GM12878 (cell line): ENCODE measurements around the gene PDGFC. TPM values are rescaled to one million over a fixed set of nuclear protein-coding genes. Genes with fewer than 3 reads are reported as not detected.

Experiments used
- ATAC-seq: fragments of 200-7000 bp; cut with Tn5 transposase; 3 replicates; pipeline ENCODE4 v1.9.1; 2020; ENCODE audit warnings: mild to moderate bottlenecking, moderate library complexity
- BruUV-seq: library from RNA; stranded (reverse); fragments of 400-500 nt; replicated peaks from 2 replicates; lab custom pipeline; 2021; lab: Mats Ljungman, UMichigan
- CTCF ChIA-PET: fragments of 300-600 bp; sonication (Branson Sonifier 250); formaldehyde crosslinking; extraction: SDS; loops from one replicate; lab custom pipeline; 2021; ENCODE audit warnings: inconsistent platforms; lab: Yijun Ruan, JAX
- POLR2A ChIA-PET: fragments of 350-600 bp; formaldehyde crosslinking; extraction: SDS; loops from one replicate; lab custom pipeline; 2021; ENCODE audit warnings: inconsistent platforms; lab: Charles Lee
- RAD21 ChIA-PET: fragments of 300-600 bp; sonication (Branson Sonifier 250); formaldehyde crosslinking; loops from one replicate; lab custom pipeline; 2023; ENCODE audit warnings: antibody characterized with exemption; ENCODE audit not compliant: unreplicated experiment; lab: Charles Lee
- SMC1A ChIA-PET: fragments of 300-600 bp; sonication (Branson Sonifier 250); formaldehyde crosslinking; loops from one replicate; lab custom pipeline; 2023; ENCODE audit not compliant: unreplicated experiment, uncharacterized antibody; lab: Charles Lee
- DNase-seq: peaks from one replicate; pipeline ENCODE4 v3.0.0-alpha.2; 2011; ENCODE audit warnings: low read depth, low spot score
- FAIRE-seq: peaks from 3 replicates; lab custom pipeline; 2011; peaks lifted over from hg19 to GRCh38; lab: Jason Lieb, UNC
- H2AFZ ChIP-seq: 2 replicates; pipeline ENCODE4 v1.6.0; 2011; ENCODE audit warnings: low read depth, low read length, control low read depth; ENCODE audit not compliant: control insufficient read depth
- H3K27ac ChIP-seq: 2 replicates; pipeline ENCODE4 v1.5.1; 2011; ENCODE audit warnings: control low read depth; ENCODE audit not compliant: control insufficient read depth, insufficient read depth
- H3K27me3 ChIP-seq, 2 experiments: replicated peaks in 1 of 2; 2 replicates each; pipeline versions ENCODE4 v1.6.0 to v1.6.1; 2011; ENCODE audit warnings: low read length in 1 of 2; ENCODE audit not compliant: control insufficient read depth in 2 of 2, insufficient read depth in 2 of 2
- H3K36me3 ChIP-seq, 2 experiments: 2 replicates each; pipeline ENCODE4 v1.5.1; 2011; ENCODE audit warnings: low read length in 1 of 2; ENCODE audit not compliant: control insufficient read depth in 2 of 2, insufficient read depth in 2 of 2
- H3K4me1 ChIP-seq: 2 replicates; pipeline ENCODE4 v1.6.1; 2011; ENCODE audit warnings: mild to moderate bottlenecking, low read length, moderate library complexity, mixed read lengths; ENCODE audit not compliant: control insufficient read depth, insufficient read depth
- H3K4me2 ChIP-seq: 2 replicates; pipeline ENCODE4 v1.6.0; 2011; ENCODE audit warnings: control low read depth; ENCODE audit not compliant: control insufficient read depth, insufficient read depth
- H3K4me3 ChIP-seq: fragments of 200-600 bp; sonication (generic); 2 replicates; pipeline ENCODE4 v1.5.1; 2016
- H3K79me2 ChIP-seq: 2 replicates; pipeline ENCODE4 v1.6.0; 2011; ENCODE audit warnings: low read length; ENCODE audit not compliant: control insufficient read depth, insufficient read depth
- H3K9ac ChIP-seq: 2 replicates; pipeline ENCODE4 v1.8.0; 2011; ENCODE audit warnings: low read length, control low read depth, mixed read lengths; ENCODE audit not compliant: control insufficient read depth, insufficient read depth
- H3K9me3 ChIP-seq: replicated peaks from 3 replicates; pipeline ENCODE4 v1.5.1; 2011; ENCODE audit warnings: mild to moderate bottlenecking, low read length; ENCODE audit not compliant: control insufficient read depth, insufficient read depth
- H4K20me1 ChIP-seq: 2 replicates; pipeline ENCODE4 v1.6.0; 2011; ENCODE audit not compliant: control insufficient read depth, insufficient read depth
- BHLHE40 ChIP-seq, 2 experiments: fragments of 450-650 bp in 1 of 2; IDR thresholded peaks; 2 replicates each; pipeline ENCODE4 v1.6.1; 2011 to 2017; ENCODE audit warnings: low read depth in 2 of 2, borderline replicate concordance in 1 of 2, improper control_type of control experiment in 1 of 2, low read length in 1 of 2, mild to moderate bottlenecking in 1 of 2
- EGR1 ChIP-seq, 2 experiments: IDR thresholded peaks; 1 replicate in 1 of 2; 2 replicates in 1 of 2; pipeline ENCODE4 v1.6.1; 2011 to 2012; ENCODE audit warnings: low read depth in 2 of 2, low read length in 2 of 2, borderline replicate concordance in 1 of 2, mild to moderate bottlenecking in 1 of 2, moderate library complexity in 1 of 2
- GABPA ChIP-seq: IDR thresholded peaks from 2 replicates; pipeline ENCODE4 v1.6.1; 2014; ENCODE audit warnings: antibody characterized with exemption, low read depth, mild to moderate bottlenecking, inconsistent platforms
- NBN ChIP-seq: fragments of 450-650 bp; IDR thresholded peaks from 2 replicates; pipeline ENCODE4 v1.6.1; 2016
- POU2F2 ChIP-seq: IDR thresholded peaks from 3 replicates; pipeline ENCODE4 v1.6.1; 2011; ENCODE audit warnings: low read depth, mild to moderate bottlenecking, low read length, borderline replicate concordance
- SIX5 ChIP-seq: IDR thresholded peaks from 2 replicates; pipeline ENCODE4 v1.6.1; 2011; ENCODE audit warnings: mild to moderate bottlenecking, low read depth, low read length, moderate library complexity; ENCODE audit not compliant: severe bottlenecking
- WGBS: methylation state at CpG from one replicate; pipeline ENCODE4 v1.1.6; 2016; ENCODE audit warnings: low lambda C conversion rate; ENCODE audit not compliant: insufficient replicate concordance, insufficient coverage; ENCODE audit errors: missing lambda C conversion rate; 5-methylcytosine and 5-hydroxymethylcytosine counted together
- in situ Hi-C: fragments of 300-500 bp; cut with MboI; formaldehyde crosslinking; loops from 9 replicates; pipeline ENCODE4 v1.14.3; 2018; ENCODE audit warnings: mixed read lengths
- intact Hi-C: fragments of 100-400 bp; cut with micrococcal nuclease; formaldehyde crosslinking; loops from one replicate; pipeline ENCODE4 v1.14.2; 2022; ENCODE audit not compliant: unreplicated experiment
- polyA plus RNA-seq, 11 experiments: library from polyadenylated mRNA; depleted of rRNA in 4 of 11; unstranded in 6 of 11; stranded (reverse) in 5 of 11; fragments of >200 nt; fragmentation: Nextera tagmentation in 4 of 11; fragmentation: Illumina TruSeq in 1 of 11; extraction: Ambion mirVana in 4 of 11; extraction: Trizol in 1 of 11; gene quantifications; 1 replicate in 1 of 11; 2 replicates in 10 of 11; pipeline versions ENCODE4 v1.2.1 to v1.2.3, GENCODE V29; 2011 to 2016; ENCODE audit warnings: inconsistent platforms in 2 of 11, missing spikeins in 2 of 11, low read depth in 1 of 11
- total RNA-seq, 4 experiments: library from RNA; depleted of rRNA in 3 of 4; stranded (reverse); fragments of >200 nt in 3 of 4; fragmentation: Illumina TruSeq in 1 of 4; extraction: Trizol in 1 of 4; gene quantifications; 2 replicates each; pipeline versions ENCODE4 v1.2.1 to v1.2.3, GENCODE V29; 2013 to 2021
- TF ChIP-seq, protein P1 (sequence below): fragments of 450-650 bp; IDR thresholded peaks from 2 replicates; pipeline ENCODE4 v1.6.1; 2016; ENCODE audit warnings: mild to moderate bottlenecking
- TF ChIP-seq, protein P2 (sequence below): fragments of 450-650 bp; formaldehyde crosslinking; IDR thresholded peaks from 2 replicates; pipeline ENCODE4 v1.5.0; 2022; ENCODE audit warnings: mild to moderate bottlenecking, missing genetic modification characterization

Gene PDGFC
- total and polyA plus RNA-seq, 10 of the 15 experiments (the other 5 are each of a cell fraction or from before 2014, with no cell fraction given), result 0.02 to 0.18 TPM; not detected in 8

DNA sequence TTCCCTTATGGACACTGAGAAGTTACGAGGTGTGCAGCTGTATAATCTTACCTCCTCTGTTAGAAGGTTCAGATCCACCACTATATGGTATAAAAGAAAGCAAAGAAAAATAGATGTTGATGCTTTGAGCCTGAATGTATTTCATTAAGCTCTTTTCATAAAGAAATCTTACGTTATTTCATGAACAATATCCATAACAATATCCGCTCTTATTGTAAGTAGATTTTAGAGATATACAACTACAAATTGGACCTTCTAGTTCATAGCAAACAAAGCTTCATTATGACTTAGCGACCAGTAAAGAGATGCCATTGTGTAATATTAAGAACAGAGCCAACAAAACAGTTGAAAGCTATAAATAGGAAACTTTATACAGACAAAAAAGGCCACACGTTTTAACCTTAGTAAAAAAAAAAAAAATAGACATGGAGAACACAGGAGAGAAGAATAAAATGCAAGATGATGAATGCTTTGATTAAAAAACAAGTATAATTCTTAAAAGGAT, 203.6 kb downstream of the PDGFC start:
- no TSS peak for BruUV-seq
- RAD21 ChIA-PET, result no interaction called here
- no peak for FAIRE-seq
- H3K4me2 ChIP-seq, result no peak overlapping the region
- POLR2A ChIA-PET, result interaction anchor here (0.7 kb wide), 1 partner anchor 16 kb away, joined by 3 read pairs; no protein-coding TSS in a partner anchor
- DNase-seq, result no peak
- SMC1A ChIA-PET, result interaction anchor here (0.7 to 1.3 kb wide), 3 partner anchors 8 to 46 kb away, joined by 3 to 4 read pairs (median 3); no protein-coding TSS in a partner anchor
- in situ Hi-C loops (no loop called here), intact Hi-C loops (no loop called here)
- no peak overlapping the region for H2AFZ ChIP-seq
- no peaks in the 10 kb centered on the region for H4K20me1 ChIP-seq
- CTCF ChIA-PET, result interaction anchor here (0.6 kb wide), 1 partner anchor 31 kb away, joined by 4 read pairs; no protein-coding TSS in a partner anchor
- H3K9me3 ChIP-seq, result no peaks in the 10 kb centered on the region
- no peak for ATAC-seq
- 1% methylated on average over 5 of the region's 5 CpGs for WGBS
- H3K4me1 ChIP-seq, result no peaks in the 10 kb centered on the region
- no peaks in the 10 kb centered on the region for H3K27me3 ChIP-seq
- no peak overlapping the region for H3K4me3 ChIP-seq
- H3K79me2 ChIP-seq, result no peaks in the 10 kb centered on the region
- H3K9ac ChIP-seq, result no peak overlapping the region
- H3K27ac ChIP-seq, result no peak overlapping the region
- H3K36me3 ChIP-seq, result no peaks in the 10 kb centered on the region
- TF ChIP-seq EGR1 (IDR thresholded peaks at IDR 0.05; ENCODE audit: borderline replicate concordance in 1 of 2, low read depth in 2 of 2, low read length in 2 of 2), result no peak
- TF ChIP-seq POU2F2, result no peak
- TF ChIP-seq, protein P1, sequence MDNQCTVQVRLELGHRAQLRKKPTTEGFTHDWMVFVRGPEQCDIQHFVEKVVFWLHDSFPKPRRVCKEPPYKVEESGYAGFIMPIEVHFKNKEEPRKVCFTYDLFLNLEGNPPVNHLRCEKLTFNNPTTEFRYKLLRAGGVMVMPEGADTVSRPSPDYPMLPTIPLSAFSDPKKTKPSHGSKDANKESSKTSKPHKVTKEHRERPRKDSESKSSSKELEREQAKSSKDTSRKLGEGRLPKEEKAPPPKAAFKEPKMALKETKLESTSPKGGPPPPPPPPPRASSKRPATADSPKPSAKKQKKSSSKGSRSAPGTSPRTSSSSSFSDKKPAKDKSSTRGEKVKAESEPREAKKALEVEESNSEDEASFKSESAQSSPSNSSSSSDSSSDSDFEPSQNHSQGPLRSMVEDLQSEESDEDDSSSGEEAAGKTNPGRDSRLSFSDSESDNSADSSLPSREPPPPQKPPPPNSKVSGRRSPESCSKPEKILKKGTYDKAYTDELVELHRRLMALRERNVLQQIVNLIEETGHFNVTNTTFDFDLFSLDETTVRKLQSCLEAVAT, result no peak
- TF ChIP-seq, protein P2, sequence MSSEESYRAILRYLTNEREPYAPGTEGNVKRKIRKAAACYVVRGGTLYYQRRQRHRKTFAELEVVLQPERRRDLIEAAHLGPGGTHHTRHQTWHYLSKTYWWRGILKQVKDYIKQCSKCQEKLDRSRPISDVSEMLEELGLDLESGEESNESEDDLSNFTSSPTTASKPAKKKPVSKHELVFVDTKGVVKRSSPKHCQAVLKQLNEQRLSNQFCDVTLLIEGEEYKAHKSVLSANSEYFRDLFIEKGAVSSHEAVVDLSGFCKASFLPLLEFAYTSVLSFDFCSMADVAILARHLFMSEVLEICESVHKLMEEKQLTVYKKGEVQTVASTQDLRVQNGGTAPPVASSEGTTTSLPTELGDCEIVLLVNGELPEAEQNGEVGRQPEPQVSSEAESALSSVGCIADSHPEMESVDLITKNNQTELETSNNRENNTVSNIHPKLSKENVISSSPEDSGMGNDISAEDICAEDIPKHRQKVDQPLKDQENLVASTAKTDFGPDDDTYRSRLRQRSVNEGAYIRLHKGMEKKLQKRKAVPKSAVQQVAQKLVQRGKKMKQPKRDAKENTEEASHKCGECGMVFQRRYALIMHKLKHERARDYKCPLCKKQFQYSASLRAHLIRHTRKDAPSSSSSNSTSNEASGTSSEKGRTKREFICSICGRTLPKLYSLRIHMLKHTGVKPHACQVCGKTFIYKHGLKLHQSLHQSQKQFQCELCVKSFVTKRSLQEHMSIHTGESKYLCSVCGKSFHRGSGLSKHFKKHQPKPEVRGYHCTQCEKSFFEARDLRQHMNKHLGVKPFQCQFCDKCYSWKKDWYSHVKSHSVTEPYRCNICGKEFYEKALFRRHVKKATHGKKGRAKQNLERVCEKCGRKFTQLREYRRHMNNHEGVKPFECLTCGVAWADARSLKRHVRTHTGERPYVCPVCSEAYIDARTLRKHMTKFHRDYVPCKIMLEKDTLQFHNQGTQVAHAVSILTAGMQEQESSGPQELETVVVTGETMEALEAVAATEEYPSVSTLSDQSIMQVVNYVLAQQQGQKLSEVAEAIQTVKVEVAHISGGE (CRISPR knock-in tag), result no peak
- no peak for TF ChIP-seq BHLHE40 (IDR thresholded peaks at IDR 0.05; ENCODE audit: borderline replicate concordance in 1 of 2, low read depth in 2 of 2, low read length in 1 of 2)
- no peak for TF ChIP-seq NBN
- no peak for TF ChIP-seq GABPA
- TF ChIP-seq SIX5, result no peak
